OCI-LY7 (cell line): Measurements from ENCODE around the gene ABR. TPM values are rescaled to one million over a fixed set of nuclear protein-coding genes. Genes with fewer than 3 reads are reported as not detected.
"Not testable (repeated sequence)": the region's sequence is repeated elsewhere in the genome, so short reads cannot be mapped to it uniquely, and the experiment has no call there.

ENCODE experiments used
- BruUV-seq: library from RNA; stranded (reverse); fragments of 400-500 nt; replicated peaks from 2 replicates; lab custom pipeline; 2021; lab: Mats Ljungman, UMichigan
- CTCF ChIA-PET: fragments of 300-600 bp; sonication (Branson Sonifier 250); formaldehyde crosslinking; loops from one replicate; lab custom pipeline; 2022; ENCODE audit warnings: antibody characterized with exemption; ENCODE audit not compliant: unreplicated experiment; lab: Charles Lee
- POLR2A ChIA-PET: fragments of 300-600 bp; sonication (Branson Sonifier 250); formaldehyde crosslinking; loops from one replicate; lab custom pipeline; 2022; ENCODE audit warnings: antibody characterized with exemption; lab: Charles Lee
- DNase-seq: peaks from one replicate; pipeline ENCODE4 v3.0.0-alpha.2; 2015; ENCODE audit warnings: low spot score
- H2AFZ ChIP-seq: fragments of 200-600 bp; sonication (generic), shearing (Covaris generic); 2 replicates; pipeline ENCODE4 v1.6.1; 2014; ENCODE audit warnings: mild to moderate bottlenecking, antibody characterized with exemption, low read length, moderate library complexity
- H3K27ac ChIP-seq: fragments of 200-600 bp; sonication (generic); 2 replicates; pipeline ENCODE4 v1.5.1; 2014; ENCODE audit warnings: mixed run types, low read depth, mild to moderate bottlenecking, moderate library complexity, low read length, inconsistent platforms; ENCODE audit not compliant: poor library complexity, severe bottlenecking
- H3K36me3 ChIP-seq: fragments of 200-600 bp; sonication (generic); 2 replicates; pipeline ENCODE4 v1.6.1; 2014; ENCODE audit warnings: mild to moderate bottlenecking, antibody characterized with exemption, low read length, moderate library complexity, mixed read lengths; ENCODE audit not compliant: insufficient read depth
- H3K4me1 ChIP-seq: fragments of 200-600 bp; sonication (generic); 2 replicates; pipeline ENCODE4 v1.5.1; 2014; ENCODE audit warnings: mild to moderate bottlenecking, low read length; ENCODE audit not compliant: insufficient read depth, poor library complexity, severe bottlenecking
- H3K4me2 ChIP-seq: fragments of 200-600 bp; sonication (generic); 2 replicates; pipeline ENCODE4 v1.6.1; 2014; ENCODE audit warnings: mild to moderate bottlenecking, low read length
- H3K4me3 ChIP-seq: fragments of 200-600 bp; sonication (generic); 2 replicates; pipeline ENCODE4 v1.5.1; 2014; ENCODE audit warnings: mild to moderate bottlenecking, low read depth, low read length; ENCODE audit not compliant: poor library complexity, severe bottlenecking
- H3K79me2 ChIP-seq: fragments of 200-600 bp; sonication (generic); 2 replicates; pipeline ENCODE4 v1.6.1; 2016; ENCODE audit warnings: low read depth, mild to moderate bottlenecking, low read length, moderate library complexity, mixed read lengths; ENCODE audit not compliant: insufficient read depth
- H3K9me2 ChIP-seq: fragments of 200-600 bp; sonication (generic); 2 replicates; pipeline ENCODE4 v1.6.1; 2016; ENCODE audit warnings: mild to moderate bottlenecking, low read length, mixed read lengths; ENCODE audit not compliant: insufficient read depth
- H3K9me3 ChIP-seq: fragments of 200-600 bp; sonication (generic); 2 replicates; pipeline ENCODE4 v1.6.1; 2014; ENCODE audit warnings: mild to moderate bottlenecking, mixed run types, low read length, mixed read lengths
- H4K20me1 ChIP-seq: fragments of 200-600 bp; sonication (generic); 2 replicates; pipeline ENCODE4 v1.6.1; 2014; ENCODE audit warnings: mild to moderate bottlenecking, antibody characterized with exemption, low read length, moderate library complexity, mixed read lengths; ENCODE audit not compliant: insufficient read depth
- EZH2phosphoT487 ChIP-seq: fragments of 200-600 bp; sonication (generic); IDR thresholded peaks from 2 replicates; pipeline ENCODE4 v1.6.1; 2018; ENCODE audit warnings: low read depth, borderline replicate concordance, mild to moderate bottlenecking, mixed run types, antibody characterized with exemption, low read length, moderate library complexity, mixed read lengths
- intact Hi-C: fragments of 100-400 bp; cut with micrococcal nuclease; formaldehyde crosslinking; loops from one replicate; pipeline ENCODE4 v1.10.0; 2022; ENCODE audit not compliant: unreplicated experiment
- total RNA-seq, 2 experiments: library from RNA; depleted of rRNA in 1 of 2; stranded (reverse); fragments of >200 nt in 1 of 2; shearing (Covaris generic) in 1 of 2; gene quantifications; 2 replicates each; pipeline ENCODE4 v1.2.3, GENCODE V29; 2014 to 2022
- TF ChIP-seq, protein P1 (sequence below): fragments of 200-600 bp; sonication (generic); conservative IDR thresholded peaks from 2 replicates; pipeline ENCODE4 v1.5.1; 2014; ENCODE audit warnings: mild to moderate bottlenecking, antibody characterized with exemption, low read length, moderate library complexity, mixed read lengths

The ABR gene
- total RNA-seq, 2 experiments from 2014 or later: 164 to 181 TPM

DNA sequence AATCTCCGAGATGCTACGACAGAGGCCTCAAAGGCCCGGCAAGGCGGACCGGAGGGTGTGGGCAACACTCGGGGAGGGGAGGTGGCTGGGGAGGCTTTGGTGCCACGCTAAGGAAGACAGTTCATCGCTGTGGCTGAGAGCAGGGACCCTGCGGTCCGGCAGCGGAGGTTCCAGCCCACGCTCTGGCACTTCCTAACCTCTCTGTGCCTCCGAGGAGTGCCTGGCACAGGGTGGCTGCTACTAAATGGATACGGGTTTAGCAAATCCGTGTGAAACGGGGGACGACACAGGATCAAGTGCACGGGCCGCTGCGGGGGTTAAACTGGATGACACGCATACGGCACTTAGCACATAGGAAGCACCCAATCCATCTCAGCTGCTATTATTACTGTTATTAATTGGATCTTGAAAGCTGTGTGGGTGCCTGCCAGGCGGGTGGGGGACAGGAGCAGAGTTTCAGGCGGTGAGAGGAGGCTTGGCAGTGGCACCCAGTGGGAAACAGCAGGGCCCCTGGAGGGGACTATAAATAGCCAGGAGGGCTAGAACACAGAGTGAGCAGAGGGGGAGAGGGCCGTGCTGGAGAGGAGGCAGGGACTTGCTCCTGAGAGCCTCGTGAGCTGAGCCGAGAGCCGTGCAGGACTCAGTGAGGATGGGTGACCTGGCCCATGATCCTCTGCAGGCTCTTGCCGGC is 45.0 kb downstream of the ABR start:
- DNase-seq: no peak
- Histone ChIP-seq H3K79me2 (peaks cover 56% of the 10 kb centered on the region), H3K36me3 (peaks cover 3% of the 10 kb centered on the region), H3K4me2 (no peak overlapping the region), H4K20me1 (no peaks in the 10 kb centered on the region), H2AFZ (no peak overlapping the region), H3K27ac (no peak overlapping the region), H3K9me3 (no peaks in the 10 kb centered on the region), H3K9me2 (no peaks in the 10 kb centered on the region), H3K4me1 (peaks cover 5% of the 10 kb centered on the region), H3K4me3 (no peak overlapping the region)
- no peak for TF ChIP-seq EZH2phosphoT487
- TF ChIP-seq, protein P1, sequence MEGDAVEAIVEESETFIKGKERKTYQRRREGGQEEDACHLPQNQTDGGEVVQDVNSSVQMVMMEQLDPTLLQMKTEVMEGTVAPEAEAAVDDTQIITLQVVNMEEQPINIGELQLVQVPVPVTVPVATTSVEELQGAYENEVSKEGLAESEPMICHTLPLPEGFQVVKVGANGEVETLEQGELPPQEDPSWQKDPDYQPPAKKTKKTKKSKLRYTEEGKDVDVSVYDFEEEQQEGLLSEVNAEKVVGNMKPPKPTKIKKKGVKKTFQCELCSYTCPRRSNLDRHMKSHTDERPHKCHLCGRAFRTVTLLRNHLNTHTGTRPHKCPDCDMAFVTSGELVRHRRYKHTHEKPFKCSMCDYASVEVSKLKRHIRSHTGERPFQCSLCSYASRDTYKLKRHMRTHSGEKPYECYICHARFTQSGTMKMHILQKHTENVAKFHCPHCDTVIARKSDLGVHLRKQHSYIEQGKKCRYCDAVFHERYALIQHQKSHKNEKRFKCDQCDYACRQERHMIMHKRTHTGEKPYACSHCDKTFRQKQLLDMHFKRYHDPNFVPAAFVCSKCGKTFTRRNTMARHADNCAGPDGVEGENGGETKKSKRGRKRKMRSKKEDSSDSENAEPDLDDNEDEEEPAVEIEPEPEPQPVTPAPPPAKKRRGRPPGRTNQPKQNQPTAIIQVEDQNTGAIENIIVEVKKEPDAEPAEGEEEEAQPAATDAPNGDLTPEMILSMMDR: no peak
- ChIA-PET CTCF (no interaction called here), POLR2A (no interaction called here)
- no TSS peak for BruUV-seq
- intact Hi-C loops: no loop called here

DNA sequence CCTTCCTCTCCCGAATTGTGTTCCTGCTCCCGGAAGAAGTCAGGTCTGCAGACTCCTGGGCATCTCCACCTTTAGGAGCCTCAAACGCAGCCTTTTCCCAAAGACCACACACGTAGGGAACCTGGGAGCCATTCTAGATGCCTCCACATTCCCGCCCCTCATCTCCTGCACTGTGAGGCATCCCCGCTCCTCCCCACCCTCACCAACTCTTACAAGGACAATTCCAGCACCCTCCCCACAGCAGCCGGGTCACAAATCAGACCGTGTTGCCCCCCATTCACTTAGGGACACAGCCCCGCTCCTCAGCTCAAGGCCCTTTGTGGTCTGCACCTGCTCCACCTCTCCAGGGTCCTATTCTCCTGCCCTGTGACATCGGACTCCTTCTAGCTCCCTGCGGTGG is 49.6 kb downstream of the ABR start:
- POLR2A ChIA-PET: no interaction called here

DNA sequence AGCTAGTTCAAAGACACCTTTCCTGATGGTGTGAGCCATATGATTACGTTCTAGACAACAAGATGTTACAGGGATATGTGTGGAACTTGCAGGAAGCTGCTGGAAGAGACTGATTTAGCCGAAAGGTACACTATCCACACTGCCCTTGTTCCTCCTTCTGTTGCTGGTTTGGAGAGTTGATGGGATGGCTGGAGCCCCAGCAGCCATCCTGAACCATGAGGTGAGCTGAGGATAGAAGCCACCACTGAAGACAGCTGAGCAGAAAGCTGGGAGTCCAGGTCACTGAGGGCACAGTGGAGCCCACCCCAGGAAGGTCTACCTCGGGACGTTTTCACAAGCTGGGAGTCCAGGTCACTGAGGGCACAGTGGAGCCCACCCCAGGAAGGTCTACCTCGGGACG is 51.3 kb downstream of the ABR start:
- DNase-seq, intact Hi-C loops, H4K20me1 ChIP-seq, CTCF ChIA-PET, H3K27ac ChIP-seq, H2AFZ ChIP-seq, H3K36me3 ChIP-seq, H3K4me2 ChIP-seq, H3K9me3 ChIP-seq, POLR2A ChIA-PET, BruUV-seq, H3K9me2 ChIP-seq, H3K4me3 ChIP-seq: not testable (repeated sequence)
- Histone ChIP-seq H3K4me1 (peaks cover 13% of the 10 kb centered on the region), H3K79me2 (peaks cover 23% of the 10 kb centered on the region; the same call in 1 of the 2 replicates)

More for the DNA sequence above, 49.6 kb downstream of the ABR start:
- H3K9me2 ChIP-seq: no peaks in the 10 kb centered on the region
- H3K4me2 ChIP-seq: no peak overlapping the region
- no peak overlapping the region for H2AFZ ChIP-seq
- no peaks in the 10 kb centered on the region for H3K4me1 ChIP-seq
- H3K27ac ChIP-seq: no peak overlapping the region
- intact Hi-C loops: no loop called here
- TF ChIP-seq EZH2phosphoT487: no peak
- TF ChIP-seq, protein P1: no peak
- H3K9me3 ChIP-seq: no peaks in the 10 kb centered on the region
- CTCF ChIA-PET: no interaction called here
- no peak overlapping the region for H3K4me3 ChIP-seq
- H3K79me2 ChIP-seq: peaks cover 40% of the 10 kb centered on the region
- no peak for DNase-seq
- peaks cover 5% of the 10 kb centered on the region for H3K36me3 ChIP-seq
- H4K20me1 ChIP-seq: no peaks in the 10 kb centered on the region
- no TSS peak for BruUV-seq
